Neuron (in vitro differentiated cells): ENCODE results near the gene IL21R.
"Not testable (repeated sequence)": the region's sequence is repeated elsewhere in the genome, so short reads cannot be mapped to it uniquely, and the experiment has no call there.

Experiments
- H2AFZ ChIP-seq: one replicate; pipeline ENCODE4 v1.6.1; 2013; ENCODE audit warnings: low read depth, mild to moderate bottlenecking, inconsistent platforms, low read length, moderate library complexity
- H3K27me3 ChIP-seq: one replicate; pipeline ENCODE4 v1.6.1; 2013; ENCODE audit warnings: low read length; ENCODE audit not compliant: insufficient read depth
- H3K36me3 ChIP-seq: one replicate; pipeline ENCODE4 v1.6.1; 2013; ENCODE audit warnings: low read length; ENCODE audit not compliant: insufficient read depth
- H3K4me1 ChIP-seq: one replicate; pipeline ENCODE4 v1.6.1; 2013; ENCODE audit warnings: low read length; ENCODE audit not compliant: insufficient read depth
- H3K4me3 ChIP-seq: 2 replicates; pipeline ENCODE4 v1.5.1; 2013; ENCODE audit warnings: mild to moderate bottlenecking, low read length, moderate library complexity
- H3K9me3 ChIP-seq: one replicate; pipeline ENCODE4 v1.6.1; 2013; ENCODE audit warnings: low read length

The IL21R gene

DNA sequence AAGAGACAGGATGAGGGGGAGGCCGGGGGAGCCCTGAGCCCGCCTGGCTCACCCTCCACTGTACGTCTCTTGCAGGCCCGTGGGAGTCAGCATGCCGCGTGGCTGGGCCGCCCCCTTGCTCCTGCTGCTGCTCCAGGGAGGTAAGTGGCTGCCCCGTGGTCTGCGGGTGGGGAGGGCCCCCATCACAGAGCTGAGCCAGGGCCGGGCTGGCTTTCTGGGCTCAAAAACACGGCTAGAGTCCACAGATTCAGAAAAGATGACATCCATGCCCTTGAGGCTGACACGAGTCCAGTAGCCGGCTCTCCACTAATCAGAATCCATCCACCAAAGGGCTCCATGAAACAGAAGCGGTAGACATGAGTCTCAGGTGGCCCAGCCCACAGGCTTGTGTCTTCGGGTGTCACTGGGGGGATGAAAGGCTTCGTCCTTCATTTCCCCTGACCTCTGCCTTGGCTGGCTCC is 28.0 kb downstream of the IL21R start:
- no peaks in the 10 kb centered on the region for H3K27me3 ChIP-seq

DNA sequence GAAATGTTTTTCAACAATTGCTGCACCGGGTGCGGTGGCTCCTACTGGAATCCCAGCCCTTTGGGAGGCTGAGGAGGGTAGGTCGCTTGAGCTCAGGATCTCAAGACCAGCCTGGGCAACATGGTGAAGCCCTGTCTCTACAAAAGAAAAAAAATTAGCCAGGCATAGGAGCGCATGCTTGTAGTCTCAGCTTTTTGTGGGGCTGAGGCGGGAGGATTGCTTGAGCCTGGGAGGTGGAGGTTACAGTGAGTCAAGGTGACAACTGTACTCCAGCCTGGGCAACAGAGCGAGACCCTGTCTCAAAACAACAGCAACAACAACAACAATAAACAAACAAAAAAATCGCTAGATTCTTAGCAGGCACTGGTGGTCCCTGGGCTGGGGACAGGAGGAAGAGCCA is 28.5 kb downstream of the IL21R start:
- H3K27me3 ChIP-seq: no peaks in the 10 kb centered on the region
- H3K4me1 ChIP-seq: no peaks in the 10 kb centered on the region
- H3K4me3 ChIP-seq: no peak overlapping the region
- no peaks in the 10 kb centered on the region for H3K9me3 ChIP-seq
- no peak overlapping the region for H2AFZ ChIP-seq
- no peaks in the 10 kb centered on the region for H3K36me3 ChIP-seq

More for the DNA sequence above, 28.0 kb downstream of the IL21R start:
- H3K36me3 ChIP-seq: no peaks in the 10 kb centered on the region
- H3K4me1 ChIP-seq: no peaks in the 10 kb centered on the region
- H3K9me3 ChIP-seq: no peaks in the 10 kb centered on the region
- H2AFZ ChIP-seq: no peak overlapping the region
- no peak overlapping the region for H3K4me3 ChIP-seq

DNA sequence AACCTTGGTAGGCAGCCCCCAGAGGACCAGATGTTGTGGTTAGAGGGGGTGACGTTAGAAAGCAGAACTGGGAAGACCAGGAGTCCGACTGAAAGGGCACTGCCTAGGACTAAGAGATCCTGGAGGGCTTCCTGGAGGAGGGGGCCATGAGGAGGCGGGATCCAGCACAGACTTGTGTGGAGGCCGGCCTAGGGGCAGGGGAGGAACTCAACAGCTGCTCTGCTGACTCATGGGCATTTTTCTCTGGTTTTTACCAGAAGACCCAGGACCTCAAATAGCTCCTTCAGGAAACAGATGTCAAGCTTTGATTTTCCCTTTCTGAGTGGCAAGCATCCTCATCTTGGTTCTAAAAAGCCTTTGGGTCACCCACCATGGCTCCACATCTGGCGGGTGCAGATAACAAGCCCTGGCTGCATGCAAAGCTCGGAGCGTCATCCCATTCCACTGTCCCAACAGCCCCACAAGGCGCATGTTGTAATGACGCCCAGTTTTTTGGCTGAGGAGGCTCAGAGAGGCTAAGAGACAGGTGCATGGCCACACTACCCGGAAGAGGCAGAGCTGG is 29.0 kb downstream of the IL21R start:
- Histone ChIP-seq H2AFZ (no peak overlapping the region), H3K9me3 (no peaks in the 10 kb centered on the region), H3K4me1 (no peaks in the 10 kb centered on the region), H3K4me3 (no peak overlapping the region), H3K36me3 (no peaks in the 10 kb centered on the region), H3K27me3 (no peaks in the 10 kb centered on the region)

DNA sequence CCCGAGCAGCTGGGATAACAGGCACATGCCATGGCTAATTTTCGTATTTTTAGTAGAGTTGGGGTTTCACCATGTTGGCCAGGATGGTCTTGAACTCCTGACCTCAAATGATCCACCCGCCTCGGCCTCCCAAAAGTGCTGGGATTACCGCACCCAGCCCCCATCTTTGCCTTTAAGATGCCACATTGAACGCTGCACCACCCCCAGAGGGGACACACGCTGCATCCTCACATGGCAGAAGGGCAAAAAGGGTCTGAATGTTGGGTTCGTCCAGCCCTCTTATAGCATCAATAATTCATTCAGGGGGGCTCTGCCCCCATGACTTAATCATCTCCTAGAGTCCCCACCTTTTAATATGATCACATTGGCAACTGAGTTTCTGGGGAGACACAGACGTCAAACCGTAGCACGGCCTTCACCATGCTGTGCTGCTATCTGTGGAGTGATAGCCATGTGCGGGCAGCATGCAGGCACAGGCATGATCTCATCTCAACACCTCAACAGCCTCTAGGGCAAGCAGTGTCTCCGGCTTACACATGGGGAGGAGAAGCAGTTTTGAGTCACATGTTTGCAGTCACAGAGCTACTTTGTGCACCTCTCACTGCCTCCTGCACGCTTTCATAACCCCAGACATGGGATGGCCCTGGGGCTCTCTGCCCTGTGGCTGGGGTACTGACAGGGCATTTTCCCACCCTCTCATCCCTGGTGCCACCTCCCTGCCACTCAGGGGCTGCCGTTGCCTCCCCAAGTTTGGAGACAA is 30.0 kb downstream of the IL21R start:
- Histone ChIP-seq H3K27me3 (no peaks in the 10 kb centered on the region), H3K4me1 (no peaks in the 10 kb centered on the region), H2AFZ (no peak overlapping the region), H3K4me3 (no peak overlapping the region), H3K9me3 (no peaks in the 10 kb centered on the region), H3K36me3 (no peaks in the 10 kb centered on the region)

DNA sequence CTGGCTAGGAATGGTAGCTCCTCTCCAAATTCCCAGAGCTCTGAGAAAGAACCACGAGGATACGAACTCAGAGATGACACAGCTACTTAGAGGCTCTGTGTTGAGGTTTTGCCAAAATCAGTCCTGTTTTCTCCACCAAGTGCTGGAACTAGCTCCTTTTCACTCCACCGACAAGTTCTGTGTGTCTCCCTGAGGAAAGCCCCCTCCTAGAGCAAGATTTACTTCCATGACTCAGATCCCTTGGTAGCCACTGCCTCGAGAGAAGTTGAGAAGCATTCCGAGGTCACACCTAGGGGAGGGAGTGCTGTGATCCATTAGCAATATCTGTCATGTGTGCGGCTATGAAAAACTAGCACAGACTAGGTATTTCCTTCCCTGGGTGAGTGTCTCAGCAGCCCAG is 30.6 kb downstream of the IL21R start:
- H3K4me1 ChIP-seq: no peaks in the 10 kb centered on the region
- no peak overlapping the region for H2AFZ ChIP-seq
- no peaks in the 10 kb centered on the region for H3K27me3 ChIP-seq
- H3K36me3 ChIP-seq: no peaks in the 10 kb centered on the region
- no peaks in the 10 kb centered on the region for H3K9me3 ChIP-seq
- no peak overlapping the region for H3K4me3 ChIP-seq

DNA sequence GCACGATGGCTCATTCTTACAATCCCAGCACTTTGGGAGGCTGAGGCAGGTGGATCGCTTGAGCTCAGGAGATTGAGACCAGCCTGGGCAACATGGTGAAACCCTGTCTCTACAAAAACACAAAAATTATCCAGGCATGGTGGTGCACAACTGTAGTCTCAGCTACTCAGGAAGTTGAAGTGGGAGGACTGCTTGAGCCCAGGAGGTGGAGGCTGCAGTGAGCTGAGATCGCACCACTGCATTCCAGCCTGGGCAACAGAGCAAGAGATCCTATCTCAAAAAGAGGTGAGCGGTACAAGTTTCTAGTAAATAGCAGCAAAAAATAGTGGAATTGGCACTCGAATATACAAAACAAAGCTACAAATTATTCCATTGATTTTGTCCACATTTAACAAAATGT is 31.2 kb downstream of the IL21R start:
- not testable (repeated sequence) for H3K9me3 ChIP-seq, H2AFZ ChIP-seq, H3K36me3 ChIP-seq, H3K4me1 ChIP-seq, H3K27me3 ChIP-seq, H3K4me3 ChIP-seq

DNA sequence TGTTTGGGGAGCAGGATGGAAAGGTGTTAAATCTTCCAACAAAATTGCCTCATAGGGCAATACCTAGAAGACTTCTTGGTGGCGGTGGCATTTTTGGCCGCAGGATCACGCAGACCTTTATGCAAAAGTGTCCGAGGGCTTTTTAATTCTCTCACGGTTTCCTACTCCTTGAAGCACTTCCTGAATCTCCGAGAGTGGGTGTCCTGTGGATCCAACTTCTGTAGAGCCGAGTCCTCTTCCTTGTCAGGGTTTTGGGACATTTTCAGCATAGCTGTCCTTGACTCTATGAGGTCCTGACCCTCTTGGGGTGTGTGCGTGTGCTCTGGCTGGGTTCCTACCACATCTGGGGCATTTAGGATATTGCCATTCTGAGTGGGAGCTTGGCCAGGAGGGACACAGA is 31.7 kb downstream of the IL21R start:
- Histone ChIP-seq H3K4me1 (no peaks in the 10 kb centered on the region), H3K27me3 (no peaks in the 10 kb centered on the region), H2AFZ (no peak overlapping the region), H3K9me3 (no peaks in the 10 kb centered on the region), H3K36me3 (no peaks in the 10 kb centered on the region), H3K4me3 (no peak overlapping the region)

DNA sequence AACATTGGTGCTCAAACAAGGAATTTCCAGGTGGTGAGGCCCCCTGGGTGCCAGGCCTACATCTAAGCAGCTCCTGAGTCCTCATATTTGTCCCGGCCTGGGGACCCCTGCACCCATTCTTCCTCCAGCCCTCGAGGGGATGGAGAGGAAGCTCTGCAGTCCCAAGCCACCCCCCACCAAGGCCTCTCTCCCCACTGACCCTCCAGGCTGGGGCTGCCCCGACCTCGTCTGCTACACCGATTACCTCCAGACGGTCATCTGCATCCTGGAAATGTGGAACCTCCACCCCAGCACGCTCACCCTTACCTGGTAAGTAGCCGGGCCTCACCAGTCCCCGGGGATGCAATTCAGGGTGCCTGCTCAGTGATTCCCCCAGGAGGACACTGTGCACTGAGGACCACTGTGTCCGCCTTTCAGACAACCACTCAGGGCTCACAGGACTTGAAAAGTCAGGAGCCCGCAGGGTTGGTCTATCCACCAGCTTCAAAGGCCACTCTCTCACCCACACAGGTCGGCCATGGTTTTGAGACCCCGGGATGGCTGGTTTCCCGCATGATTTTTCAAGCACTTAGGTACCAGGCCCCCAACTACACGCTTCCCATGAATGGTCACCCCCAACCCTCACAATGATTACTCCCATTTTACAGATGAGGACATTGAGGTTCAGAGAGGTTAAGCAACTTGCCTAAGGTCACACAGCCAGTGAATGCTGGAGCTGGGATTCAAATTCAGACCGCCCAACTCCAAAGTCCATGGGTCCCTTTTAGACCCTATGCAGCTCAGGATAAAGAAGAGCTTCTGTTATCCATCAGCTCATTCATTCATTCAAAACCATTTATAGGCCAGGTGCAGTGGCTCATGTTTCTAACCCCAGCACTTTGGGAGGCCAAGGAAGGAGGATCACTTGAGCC is 32.4 kb downstream of the IL21R start:
- H3K27me3 ChIP-seq: no peaks in the 10 kb centered on the region
- no peaks in the 10 kb centered on the region for H3K9me3 ChIP-seq
- H3K4me1 ChIP-seq: no peaks in the 10 kb centered on the region
- no peaks in the 10 kb centered on the region for H3K36me3 ChIP-seq
- no peak overlapping the region for H3K4me3 ChIP-seq
- no peak overlapping the region for H2AFZ ChIP-seq

DNA sequence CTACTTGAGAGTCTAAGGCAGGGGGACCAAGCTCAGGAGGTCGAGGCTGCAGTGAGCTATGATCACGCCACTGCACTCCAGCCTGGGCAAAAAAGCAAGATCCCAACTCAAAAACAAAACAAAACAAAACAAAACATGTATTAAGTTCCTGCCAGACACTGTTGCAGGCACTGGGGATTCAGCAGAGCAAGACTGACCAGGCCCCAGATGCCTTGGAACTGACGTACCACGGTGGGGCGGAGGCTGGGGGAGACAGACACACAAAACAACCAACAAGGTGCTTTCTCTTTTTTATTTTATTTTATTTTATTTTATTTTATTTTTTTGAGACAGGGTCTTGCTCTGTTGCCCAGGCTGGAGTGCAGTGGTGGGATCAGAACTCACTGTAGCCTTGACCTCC is 33.2 kb downstream of the IL21R start:
- H3K4me3 ChIP-seq, H2AFZ ChIP-seq, H3K9me3 ChIP-seq, H3K36me3 ChIP-seq, H3K4me1 ChIP-seq, H3K27me3 ChIP-seq: not testable (repeated sequence)

DNA sequence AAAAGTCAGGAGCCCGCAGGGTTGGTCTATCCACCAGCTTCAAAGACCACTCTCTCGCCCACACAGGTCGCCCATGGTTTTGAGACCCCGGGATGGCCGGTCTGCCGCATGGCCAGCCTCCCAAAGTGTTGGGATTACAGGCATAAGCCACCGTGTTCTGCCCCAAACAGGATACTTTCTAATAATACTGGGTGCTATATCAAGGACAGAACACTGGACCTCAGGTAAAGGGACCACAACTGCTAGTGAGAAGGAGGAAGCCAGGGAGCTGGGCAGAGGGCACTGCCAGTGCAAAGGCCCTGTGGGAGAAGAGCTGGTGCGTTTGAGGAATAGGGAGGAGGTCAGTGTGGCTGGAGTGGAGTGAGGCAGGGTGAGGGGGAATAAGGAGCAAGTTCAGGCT is 34.1 kb downstream of the IL21R start:
- Histone ChIP-seq H2AFZ (no peak overlapping the region), H3K9me3 (no peaks in the 10 kb centered on the region), H3K4me1 (no peaks in the 10 kb centered on the region), H3K27me3 (no peaks in the 10 kb centered on the region), H3K4me3 (no peak overlapping the region), H3K36me3 (no peaks in the 10 kb centered on the region)

DNA sequence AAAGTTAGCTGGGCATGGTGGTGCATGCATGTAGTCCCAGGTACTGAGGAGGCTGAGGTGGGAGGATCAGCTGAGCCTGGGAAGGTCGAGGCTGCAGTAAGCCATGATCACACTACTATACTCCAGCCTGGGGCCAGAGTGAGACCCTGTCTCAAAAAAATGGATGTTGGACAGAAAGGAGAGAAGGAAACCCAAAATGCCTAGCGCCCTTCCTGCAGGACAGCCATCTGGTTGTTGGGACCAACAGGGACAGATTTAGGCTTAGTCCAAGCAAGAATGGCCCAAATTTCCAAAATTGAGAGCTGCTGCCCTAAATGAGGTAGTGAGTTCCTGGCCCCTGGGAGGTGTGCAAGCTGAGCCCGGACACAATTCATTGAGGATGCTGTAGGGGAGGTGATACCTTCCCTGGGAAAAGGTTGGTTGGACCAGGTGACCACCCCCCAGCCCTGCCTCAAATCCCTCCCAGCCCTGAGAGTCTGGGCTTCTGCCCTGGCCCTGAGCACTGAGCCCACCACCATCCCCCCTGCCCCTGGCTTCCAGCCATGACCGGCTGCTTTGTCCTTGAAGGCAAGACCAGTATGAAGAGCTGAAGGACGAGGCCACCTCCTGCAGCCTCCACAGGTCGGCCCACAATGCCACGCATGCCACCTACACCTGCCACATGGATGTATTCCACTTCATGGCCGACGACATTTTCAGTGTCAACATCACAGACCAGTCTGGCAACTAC is 35.1 kb downstream of the IL21R start:
- H3K4me3 ChIP-seq: no peak overlapping the region
- no peaks in the 10 kb centered on the region for H3K27me3 ChIP-seq
- H3K36me3 ChIP-seq: no peaks in the 10 kb centered on the region
- no peak overlapping the region for H2AFZ ChIP-seq
- H3K9me3 ChIP-seq: no peaks in the 10 kb centered on the region
- H3K4me1 ChIP-seq: no peaks in the 10 kb centered on the region

DNA sequence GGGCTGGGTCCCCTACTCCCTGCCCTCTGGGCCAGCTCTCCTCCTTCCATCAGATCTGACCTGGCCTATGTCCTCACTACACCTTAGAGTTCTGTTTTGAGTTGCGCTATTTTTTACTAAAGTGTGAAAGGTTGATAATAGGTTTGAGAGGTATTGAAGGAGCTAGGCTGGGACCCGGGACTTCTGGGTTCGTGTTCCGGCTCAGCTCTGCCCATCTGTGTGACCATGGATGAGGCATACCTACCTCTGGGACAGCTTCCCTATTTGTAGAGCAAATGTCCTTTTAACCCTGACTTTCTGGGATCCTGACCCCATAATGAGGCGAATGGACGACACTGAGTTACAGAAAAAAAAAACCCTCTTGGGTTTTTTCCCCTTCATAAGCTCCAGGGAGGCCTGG is 36.0 kb downstream of the IL21R start:
- H3K36me3 ChIP-seq: no peaks in the 10 kb centered on the region
- H3K4me1 ChIP-seq: no peaks in the 10 kb centered on the region
- no peak overlapping the region for H2AFZ ChIP-seq
- no peak overlapping the region for H3K4me3 ChIP-seq
- H3K27me3 ChIP-seq: no peaks in the 10 kb centered on the region
- H3K9me3 ChIP-seq: no peaks in the 10 kb centered on the region
